Trophoblast cell (in vitro differentiated cells and primary cell): ENCODE data around the gene GPATCH1.

Source experiments
- DNase-seq, 2 donors: peaks; one replicate each; pipeline ENCODE4 v3.0.0-alpha.2; 2016
- H2AFZ ChIP-seq: 2 replicates; pipeline ENCODE4 v1.6.1; 2013; ENCODE audit warnings: low read length, moderate library complexity, mild to moderate bottlenecking; ENCODE audit not compliant: insufficient read depth, poor library complexity
- H2AK5ac ChIP-seq: 2 replicates; pipeline ENCODE4 v1.6.1; 2013; ENCODE audit warnings: mild to moderate bottlenecking, low read length
- H2BK120ac ChIP-seq: 2 replicates; pipeline ENCODE4 v1.6.1; 2013; ENCODE audit warnings: low read length, mild to moderate bottlenecking, moderate library complexity; ENCODE audit not compliant: insufficient read depth, poor library complexity
- H2BK12ac ChIP-seq: 2 replicates; pipeline ENCODE4 v1.6.1; 2013; ENCODE audit warnings: mild to moderate bottlenecking, low read length, moderate library complexity
- H2BK5ac ChIP-seq: 2 replicates; pipeline ENCODE4 v1.6.1; 2013; ENCODE audit warnings: low read length, low read depth, moderate library complexity, mild to moderate bottlenecking; ENCODE audit not compliant: poor library complexity
- H3K14ac ChIP-seq: 2 replicates; pipeline ENCODE4 v1.6.1; 2013; ENCODE audit warnings: mild to moderate bottlenecking, low read length
- H3K18ac ChIP-seq: 2 replicates; pipeline ENCODE4 v1.6.1; 2013; ENCODE audit warnings: mild to moderate bottlenecking, low read length
- H3K23ac ChIP-seq: 2 replicates; pipeline ENCODE4 v1.6.1; 2013; ENCODE audit warnings: low read length
- H3K27ac ChIP-seq: 2 replicates; pipeline ENCODE4 v1.5.1; 2013; ENCODE audit warnings: low read depth, mild to moderate bottlenecking, inconsistent platforms, low read length, moderate library complexity
- H3K27me3 ChIP-seq: 2 replicates; pipeline ENCODE4 v1.6.1; 2013; ENCODE audit warnings: inconsistent platforms, mild to moderate bottlenecking, low read length, moderate library complexity; ENCODE audit not compliant: insufficient read depth
- H3K36me3 ChIP-seq, 2 experiments: 1 replicate in 1 of 2; 2 replicates in 1 of 2; pipeline ENCODE4 v1.6.1; 2013; ENCODE audit warnings: low read length in 2 of 2, mild to moderate bottlenecking in 2 of 2, moderate library complexity in 1 of 2; ENCODE audit not compliant: insufficient read depth in 2 of 2, control insufficient read depth in 1 of 2
- H3K4ac ChIP-seq: 2 replicates; pipeline ENCODE4 v1.6.1; 2013; ENCODE audit warnings: low read depth, mild to moderate bottlenecking, low read length, moderate library complexity
- H3K4me1 ChIP-seq, 2 experiments: 1 replicate in 1 of 2; 2 replicates in 1 of 2; pipeline ENCODE4 v1.6.1; 2013; ENCODE audit warnings: low read length in 2 of 2, mild to moderate bottlenecking in 2 of 2, moderate library complexity in 1 of 2; ENCODE audit not compliant: insufficient read depth in 2 of 2, control insufficient read depth in 1 of 2
- H3K4me2 ChIP-seq: 2 replicates; pipeline ENCODE4 v1.6.1; 2013; ENCODE audit warnings: inconsistent platforms, mild to moderate bottlenecking, low read length, moderate library complexity
- H3K4me3 ChIP-seq: 2 replicates; pipeline ENCODE4 v1.5.1; 2013; ENCODE audit warnings: mild to moderate bottlenecking, low read depth, low read length, inconsistent platforms
- H3K79me1 ChIP-seq: one replicate; pipeline ENCODE4 v1.6.1; 2013; ENCODE audit warnings: low read length
- H3K79me2 ChIP-seq: 2 replicates; pipeline ENCODE4 v1.6.1; 2013; ENCODE audit warnings: low read length, mild to moderate bottlenecking; ENCODE audit not compliant: control insufficient read depth, insufficient read depth, poor library complexity
- H3K9ac ChIP-seq: 2 replicates; pipeline ENCODE4 v1.6.1; 2013; ENCODE audit warnings: mild to moderate bottlenecking, low read length
- H3K9me3 ChIP-seq: 2 replicates; pipeline ENCODE4 v1.6.1; 2013; ENCODE audit warnings: low read depth, mild to moderate bottlenecking, control low read depth, inconsistent platforms, low read length; ENCODE audit not compliant: insufficient read depth
- H4K12ac ChIP-seq: 2 replicates; pipeline ENCODE4 v1.6.1; 2013; ENCODE audit warnings: low read depth, mild to moderate bottlenecking, low read length, moderate library complexity
- H4K8ac ChIP-seq: 2 replicates; pipeline ENCODE4 v1.6.1; 2013; ENCODE audit warnings: low read depth, mild to moderate bottlenecking, low read length, moderate library complexity
- H4K91ac ChIP-seq: one replicate; pipeline ENCODE4 v1.6.1; 2013; ENCODE audit warnings: low read depth, mild to moderate bottlenecking, low read length, moderate library complexity
- WGBS: extraction: QIAGEN DNeasy Blood & Tissue Kit; methylation state at CpG from one replicate; pipeline ENCODE4 v1.1.7; 2013; ENCODE audit warnings: missing lambda C conversion rate; ENCODE audit not compliant: insufficient read length, insufficient coverage; ENCODE audit errors: extremely low coverage; 5-methylcytosine and 5-hydroxymethylcytosine counted together

The GPATCH1 gene

GRCh38 chr19:33071887-33072286, 9.1 kb upstream of the GPATCH1 start:
- Histone ChIP-seq H3K18ac (no peak overlapping the region), H3K79me1 (no peaks in the 10 kb centered on the region), H3K27ac (no peak overlapping the region), H3K4me2 (no peak overlapping the region), H3K36me3 (no peaks in the 10 kb centered on the region), H3K9me3 (no peaks in the 10 kb centered on the region), H3K9ac (no peak overlapping the region), H3K23ac (no peak overlapping the region), H2AFZ (no peak overlapping the region), H4K12ac (no peak overlapping the region), H3K14ac (no peak overlapping the region), H3K79me2 (no peaks in the 10 kb centered on the region), H4K8ac (no peak overlapping the region), H2BK120ac (no peak overlapping the region), H3K4ac (no peak overlapping the region), H2AK5ac (no peak overlapping the region), H3K4me1 (peaks cover 0 to 3% of the 10 kb centered on the region in 2 experiments), H3K4me3 (no peak overlapping the region), H4K91ac (no peak overlapping the region), H2BK5ac (no peak overlapping the region), H3K27me3 (no peaks in the 10 kb centered on the region), H2BK12ac (no peak overlapping the region)
- DNase-seq: peak; percentile 45 to 58
- no CpG with 5 or more reads among the region's 7 CpGs for WGBS

- Histone ChIP-seq H3K4me2 (no peak overlapping the region), H3K9me3 (no peaks in the 10 kb centered on the region), H4K8ac (no peak overlapping the region), H3K9ac (no peak overlapping the region), H4K91ac (no peak overlapping the region), H3K4me3 (no peak overlapping the region), H3K4ac (no peak overlapping the region), H3K4me1 (peaks cover 0 to 5% of the 10 kb centered on the region in 2 experiments), H3K27ac (no peak overlapping the region), H3K36me3 (no peaks in the 10 kb centered on the region), H3K79me1 (no peaks in the 10 kb centered on the region), H2BK12ac (no peak overlapping the region), H4K12ac (no peak overlapping the region), H3K14ac (no peak overlapping the region), H3K23ac (no peak overlapping the region), H2AFZ (no peak overlapping the region), H3K79me2 (no peaks in the 10 kb centered on the region), H3K27me3 (no peaks in the 10 kb centered on the region), H3K18ac (no peak overlapping the region), H2AK5ac (no peak overlapping the region), H2BK120ac (no peak overlapping the region), H2BK5ac (no peak overlapping the region)
- no peak for DNase-seq
- WGBS: no CpG with 5 or more reads among the region's 2 CpGs
These were observed 5.5 kb upstream of the GPATCH1 start for GRCh38 chr19:33075519-33075918.

- Histone ChIP-seq H3K27ac (no peak overlapping the region), H3K9me3 (peaks cover 2% of the 10 kb centered on the region)
- no CpG with 5 or more reads among the region's 3 CpGs for WGBS
These were observed 4.7 kb downstream of the GPATCH1 start for GRCh38 chr19:33085570-33086128.

GRCh38 chr19:33086955-33087354, 6.0 kb downstream of the GPATCH1 start:
- Histone ChIP-seq H3K9ac (no peak overlapping the region), H3K23ac (no peak overlapping the region)
- no peak for DNase-seq

More at GRCh38 chr19:33085570-33086128, 4.7 kb downstream of the GPATCH1 start:
- Histone ChIP-seq H3K9ac (no peak overlapping the region), H2BK5ac (no peak overlapping the region), H2BK120ac (no peak overlapping the region), H3K18ac (no peak overlapping the region), H2BK12ac (no peak overlapping the region), H3K4ac (no peak overlapping the region), H3K79me1 (peaks cover 7% of the 10 kb centered on the region), H3K4me3 (no peak overlapping the region), H3K27me3 (no peaks in the 10 kb centered on the region), H3K79me2 (peaks cover 3% of the 10 kb centered on the region), H3K36me3 (peaks cover 6 to 10% of the 10 kb centered on the region in 2 experiments), H3K23ac (no peak overlapping the region), H2AFZ (no peak overlapping the region), H3K14ac (no peak overlapping the region), H4K12ac (no peak overlapping the region), H3K4me1 (peaks cover 0 to 6% of the 10 kb centered on the region in 2 experiments), H4K91ac (no peak overlapping the region), H2AK5ac (no peak overlapping the region), H3K4me2 (no peak overlapping the region), H4K8ac (no peak overlapping the region)
- peak in 1 of 2 donors; percentile 32 for DNase-seq

More at GRCh38 chr19:33086955-33087354, 6.0 kb downstream of the GPATCH1 start:
- H3K18ac ChIP-seq: no peak overlapping the region
- no peak overlapping the region for H4K8ac ChIP-seq
- H2AFZ ChIP-seq: no peak overlapping the region
- H4K12ac ChIP-seq: no peak overlapping the region
- no peaks in the 10 kb centered on the region for H3K79me1 ChIP-seq
- no CpG with 5 or more reads among the region's 1 CpG for WGBS
- H3K27me3 ChIP-seq: no peaks in the 10 kb centered on the region
- H2BK5ac ChIP-seq: no peak overlapping the region
- H3K4me2 ChIP-seq: no peak overlapping the region
- no peaks in the 10 kb centered on the region for H3K79me2 ChIP-seq
- H3K4me3 ChIP-seq: no peak overlapping the region
- no peak overlapping the region for H3K27ac ChIP-seq
- H3K4ac ChIP-seq: no peak overlapping the region
- H3K36me3 ChIP-seq: peaks cover 6 to 13% of the 10 kb centered on the region in 2 experiments
- no peak overlapping the region for H4K91ac ChIP-seq
- no peak overlapping the region for H3K14ac ChIP-seq
- H3K4me1 ChIP-seq: peaks cover 0 to 3% of the 10 kb centered on the region in 2 experiments
- peaks cover 2% of the 10 kb centered on the region for H3K9me3 ChIP-seq
- H2AK5ac ChIP-seq: no peak overlapping the region
- no peak overlapping the region for H2BK120ac ChIP-seq
- H2BK12ac ChIP-seq: no peak overlapping the region
